ENCODE data around the gene AMPD3.

DNA sequence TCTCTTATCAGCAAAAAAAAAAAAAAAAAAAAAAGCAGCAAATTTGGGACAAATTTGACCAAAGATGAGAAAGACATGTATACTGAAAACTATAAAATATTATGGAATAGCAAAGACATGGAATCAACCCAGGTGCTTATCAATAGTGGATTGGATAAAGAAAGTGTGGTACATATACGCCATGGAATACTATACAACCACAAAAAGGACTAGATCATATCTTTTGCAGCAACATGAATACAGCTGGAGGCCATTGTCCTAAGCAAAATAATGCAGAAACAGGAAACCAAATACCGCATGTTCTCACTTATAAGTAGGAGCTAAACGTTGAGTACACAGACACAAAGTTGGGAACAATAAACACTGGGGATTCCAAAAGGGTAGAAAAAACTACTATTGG, 87.7 kb downstream of the AMPD3 start:
- TF ChIP-seq, protein P1, sequence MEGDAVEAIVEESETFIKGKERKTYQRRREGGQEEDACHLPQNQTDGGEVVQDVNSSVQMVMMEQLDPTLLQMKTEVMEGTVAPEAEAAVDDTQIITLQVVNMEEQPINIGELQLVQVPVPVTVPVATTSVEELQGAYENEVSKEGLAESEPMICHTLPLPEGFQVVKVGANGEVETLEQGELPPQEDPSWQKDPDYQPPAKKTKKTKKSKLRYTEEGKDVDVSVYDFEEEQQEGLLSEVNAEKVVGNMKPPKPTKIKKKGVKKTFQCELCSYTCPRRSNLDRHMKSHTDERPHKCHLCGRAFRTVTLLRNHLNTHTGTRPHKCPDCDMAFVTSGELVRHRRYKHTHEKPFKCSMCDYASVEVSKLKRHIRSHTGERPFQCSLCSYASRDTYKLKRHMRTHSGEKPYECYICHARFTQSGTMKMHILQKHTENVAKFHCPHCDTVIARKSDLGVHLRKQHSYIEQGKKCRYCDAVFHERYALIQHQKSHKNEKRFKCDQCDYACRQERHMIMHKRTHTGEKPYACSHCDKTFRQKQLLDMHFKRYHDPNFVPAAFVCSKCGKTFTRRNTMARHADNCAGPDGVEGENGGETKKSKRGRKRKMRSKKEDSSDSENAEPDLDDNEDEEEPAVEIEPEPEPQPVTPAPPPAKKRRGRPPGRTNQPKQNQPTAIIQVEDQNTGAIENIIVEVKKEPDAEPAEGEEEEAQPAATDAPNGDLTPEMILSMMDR (IDR thresholded peaks at IDR 0.05) = no peak
- no peak for TF ChIP-seq SIN3A (IDR thresholded peaks at IDR 0.05; ENCODE audit: borderline replicate concordance, insufficient read depth, low read depth, low read length)
- no peak for TF ChIP-seq POLR2AphosphoS5 (IDR thresholded peaks at IDR 0.05; ENCODE audit: low read depth, low read length)
- no peak for TF ChIP-seq TCF7L2 (IDR thresholded peaks at IDR 0.05; ENCODE audit: low read depth, low read length)
- TF ChIP-seq, protein P2, sequence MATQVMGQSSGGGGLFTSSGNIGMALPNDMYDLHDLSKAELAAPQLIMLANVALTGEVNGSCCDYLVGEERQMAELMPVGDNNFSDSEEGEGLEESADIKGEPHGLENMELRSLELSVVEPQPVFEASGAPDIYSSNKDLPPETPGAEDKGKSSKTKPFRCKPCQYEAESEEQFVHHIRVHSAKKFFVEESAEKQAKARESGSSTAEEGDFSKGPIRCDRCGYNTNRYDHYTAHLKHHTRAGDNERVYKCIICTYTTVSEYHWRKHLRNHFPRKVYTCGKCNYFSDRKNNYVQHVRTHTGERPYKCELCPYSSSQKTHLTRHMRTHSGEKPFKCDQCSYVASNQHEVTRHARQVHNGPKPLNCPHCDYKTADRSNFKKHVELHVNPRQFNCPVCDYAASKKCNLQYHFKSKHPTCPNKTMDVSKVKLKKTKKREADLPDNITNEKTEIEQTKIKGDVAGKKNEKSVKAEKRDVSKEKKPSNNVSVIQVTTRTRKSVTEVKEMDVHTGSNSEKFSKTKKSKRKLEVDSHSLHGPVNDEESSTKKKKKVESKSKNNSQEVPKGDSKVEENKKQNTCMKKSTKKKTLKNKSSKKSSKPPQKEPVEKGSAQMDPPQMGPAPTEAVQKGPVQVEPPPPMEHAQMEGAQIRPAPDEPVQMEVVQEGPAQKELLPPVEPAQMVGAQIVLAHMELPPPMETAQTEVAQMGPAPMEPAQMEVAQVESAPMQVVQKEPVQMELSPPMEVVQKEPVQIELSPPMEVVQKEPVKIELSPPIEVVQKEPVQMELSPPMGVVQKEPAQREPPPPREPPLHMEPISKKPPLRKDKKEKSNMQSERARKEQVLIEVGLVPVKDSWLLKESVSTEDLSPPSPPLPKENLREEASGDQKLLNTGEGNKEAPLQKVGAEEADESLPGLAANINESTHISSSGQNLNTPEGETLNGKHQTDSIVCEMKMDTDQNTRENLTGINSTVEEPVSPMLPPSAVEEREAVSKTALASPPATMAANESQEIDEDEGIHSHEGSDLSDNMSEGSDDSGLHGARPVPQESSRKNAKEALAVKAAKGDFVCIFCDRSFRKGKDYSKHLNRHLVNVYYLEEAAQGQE (IDR thresholded peaks at IDR 0.05; ENCODE audit: insufficient read depth in 1 of 2, low read depth in 2 of 2, low read length in 1 of 2) = no peak

Measured in Panc1 (cell line).